H9 (cell line): ENCODE results near the gene NRXN3. TPM values are rescaled to one million over a fixed set of nuclear protein-coding genes. Genes with fewer than 3 reads are reported as not detected.

Experiments used
- DNase-seq: peaks from one replicate; pipeline ENCODE4 v3.0.0-alpha.2; 2017
- H2AFZ ChIP-seq: one replicate; pipeline ENCODE4 v1.6.1; 2013; ENCODE audit warnings: mild to moderate bottlenecking, low read length, control low read depth, moderate library complexity
- H2AK5ac ChIP-seq: 2 replicates; pipeline ENCODE4 v1.6.1; 2013; ENCODE audit warnings: low read length, control low read depth, mixed read lengths; ENCODE audit not compliant: insufficient read length
- H2BK120ac ChIP-seq: one replicate; pipeline ENCODE4 v1.6.1; 2013; ENCODE audit warnings: low read depth, mild to moderate bottlenecking, low read length, control low read depth, inconsistent platforms; ENCODE audit not compliant: poor library complexity, severe bottlenecking
- H2BK12ac ChIP-seq: 2 replicates; pipeline ENCODE4 v1.6.1; 2013; ENCODE audit warnings: low read length, control low read depth, mixed read lengths, low read depth; ENCODE audit not compliant: insufficient read length
- H2BK15ac ChIP-seq: 2 replicates; pipeline ENCODE4 v1.6.1; 2013; ENCODE audit warnings: low read depth, low read length, control low read depth
- H2BK20ac ChIP-seq: one replicate; pipeline ENCODE4 v1.6.1; 2013; ENCODE audit warnings: low read depth, mild to moderate bottlenecking, low read length, control low read depth, inconsistent platforms; ENCODE audit not compliant: poor library complexity, severe bottlenecking
- H2BK5ac ChIP-seq: 2 replicates; pipeline ENCODE4 v1.6.1; 2013; ENCODE audit warnings: low read length, control low read depth, mixed read lengths; ENCODE audit not compliant: insufficient read length
- H3K14ac ChIP-seq: 2 replicates; pipeline ENCODE4 v1.6.1; 2013; ENCODE audit warnings: low read length, control low read depth; ENCODE audit not compliant: insufficient read depth
- H3K18ac ChIP-seq: 2 replicates; pipeline ENCODE4 v1.6.1; 2013; ENCODE audit warnings: low read depth, mild to moderate bottlenecking, mixed read lengths, low read length, control low read depth; ENCODE audit not compliant: insufficient read length
- H3K23ac ChIP-seq: 2 replicates; pipeline ENCODE4 v1.6.1; 2013; ENCODE audit warnings: low read length, control low read depth, mixed read lengths, low read depth; ENCODE audit not compliant: insufficient read length
- H3K23me2 ChIP-seq: 2 replicates; pipeline ENCODE4 v1.6.1; 2013; ENCODE audit warnings: low read depth, mild to moderate bottlenecking, mixed read lengths, low read length, control low read depth; ENCODE audit not compliant: insufficient read length, poor library complexity, severe bottlenecking
- H3K27ac ChIP-seq: 2 replicates; pipeline ENCODE4 v1.5.1; 2013; ENCODE audit warnings: low read length, control low read depth, mixed read lengths, low read depth; ENCODE audit not compliant: insufficient read length
- H3K27me3 ChIP-seq: 2 replicates; pipeline ENCODE4 v1.6.1; 2013; ENCODE audit warnings: low read length, control low read depth, inconsistent platforms; ENCODE audit not compliant: insufficient read depth
- H3K4ac ChIP-seq: 2 replicates; pipeline ENCODE4 v1.6.1; 2013; ENCODE audit warnings: low read depth, mild to moderate bottlenecking, control low read depth, inconsistent platforms, low read length, moderate library complexity
- H3K4me1 ChIP-seq: 2 replicates; pipeline ENCODE4 v1.6.1; 2013; ENCODE audit warnings: low read length, control low read depth, inconsistent platforms; ENCODE audit not compliant: insufficient read depth
- H3K4me2 ChIP-seq: 2 replicates; pipeline ENCODE4 v1.6.1; 2013; ENCODE audit warnings: low read length, control low read depth, mixed read lengths; ENCODE audit not compliant: insufficient read length, insufficient read depth
- H3K56ac ChIP-seq: 2 replicates; pipeline ENCODE4 v1.6.1; 2013; ENCODE audit warnings: low read depth, mild to moderate bottlenecking, mixed read lengths, low read length, control low read depth; ENCODE audit not compliant: insufficient read length
- H3K79me1 ChIP-seq: 2 replicates; pipeline ENCODE4 v1.6.1; 2013; ENCODE audit warnings: low read depth, mild to moderate bottlenecking, moderate library complexity, low read length, control low read depth, inconsistent platforms; ENCODE audit not compliant: insufficient read depth, poor library complexity, severe bottlenecking
- H3K79me2 ChIP-seq: 2 replicates; pipeline ENCODE4 v1.6.1; 2013; ENCODE audit warnings: low read length, control low read depth, inconsistent platforms; ENCODE audit not compliant: insufficient read depth
- H3K9ac ChIP-seq: 2 replicates; pipeline ENCODE4 v1.6.1; 2013; ENCODE audit warnings: low read length, control low read depth, mixed read lengths; ENCODE audit not compliant: insufficient read length; ENCODE audit errors: extremely low read depth
- H3K9me3 ChIP-seq: one replicate; pipeline ENCODE4 v1.6.1; 2013; ENCODE audit warnings: low read depth, low read length, inconsistent platforms; ENCODE audit not compliant: control insufficient read depth
- H3T11ph ChIP-seq: one replicate; pipeline ENCODE4 v1.6.1; 2013; ENCODE audit warnings: mild to moderate bottlenecking, low read length, control low read depth, inconsistent platforms
- H4K20me1 ChIP-seq: one replicate; pipeline ENCODE4 v1.6.1; 2013; ENCODE audit not compliant: control insufficient read depth, insufficient read length, insufficient read depth
- H4K5ac ChIP-seq: 2 replicates; pipeline ENCODE4 v1.6.1; 2013; ENCODE audit warnings: low read depth, mild to moderate bottlenecking, mixed read lengths, low read length, control low read depth; ENCODE audit not compliant: insufficient read length
- H4K8ac ChIP-seq: replicated peaks from 2 replicates; pipeline ENCODE4 v1.6.1; 2013; ENCODE audit warnings: low read length, control low read depth, mixed read lengths, low read depth; ENCODE audit not compliant: insufficient read length
- H4K91ac ChIP-seq: 2 replicates; pipeline ENCODE4 v1.6.1; 2013; ENCODE audit warnings: low read depth, mild to moderate bottlenecking, moderate library complexity, mixed read lengths, low read length, control low read depth; ENCODE audit not compliant: insufficient read length
- H3K27ac Mint-ChIP-seq, 3 experiments: 2 replicates in 2 of 3; 3 replicates in 1 of 3; pipeline ENCODE4 v1.8.0; 2020 to 2021; ENCODE audit warnings: mixed read lengths in 3 of 3, mild to moderate bottlenecking in 1 of 3, moderate library complexity in 1 of 3
- H3K27me3 Mint-ChIP-seq: 2 replicates; pipeline ENCODE4 v1.8.0; 2021; ENCODE audit warnings: low read depth, mild to moderate bottlenecking, moderate library complexity, mixed read lengths
- H3K36me3 Mint-ChIP-seq, 3 experiments: 2 replicates in 2 of 3; 3 replicates in 1 of 3; pipeline ENCODE4 v1.8.0; 2020 to 2021; ENCODE audit warnings: low read depth in 3 of 3, mixed read lengths in 3 of 3; ENCODE audit not compliant: insufficient read depth in 1 of 3
- H3K4me1 Mint-ChIP-seq, 2 experiments: 2 replicates each; pipeline ENCODE4 v1.8.0; 2020; ENCODE audit warnings: mixed read lengths in 2 of 2
- H3K4me3 Mint-ChIP-seq, 2 experiments: 2 replicates in 1 of 2; 3 replicates in 1 of 2; pipeline ENCODE4 v1.8.0; 2020 to 2021; ENCODE audit warnings: mild to moderate bottlenecking in 2 of 2, mixed read lengths in 2 of 2, moderate library complexity in 1 of 2
- H3K9me3 Mint-ChIP-seq, 2 experiments: 2 replicates in 1 of 2; 3 replicates in 1 of 2; pipeline ENCODE4 v1.8.0; 2020; ENCODE audit warnings: mild to moderate bottlenecking in 2 of 2, mixed read lengths in 2 of 2, moderate library complexity in 1 of 2
- WGBS: extraction: QIAGEN DNeasy Blood & Tissue Kit; methylation state at CpG from one replicate; pipeline ENCODE4 v1.1.7; 2013; ENCODE audit warnings: missing lambda C conversion rate, low lambda C conversion rate, mixed read lengths; ENCODE audit not compliant: insufficient read length; ENCODE audit errors: extremely low coverage; 5-methylcytosine and 5-hydroxymethylcytosine counted together
- total RNA-seq: library from RNA; stranded (reverse); gene quantifications from 2 replicates; pipeline ENCODE4 v1.2.1, GENCODE V29; 2021
- TF ChIP-seq, protein P1 (sequence below): fragments of 200-600 bp; sonication (generic); conservative IDR thresholded peaks from 3 replicates; pipeline ENCODE4 v1.8.0; 2021; ENCODE audit warnings: antibody characterized with exemption, mild to moderate bottlenecking

Gene NRXN3
- total RNA-seq, 1 experiment from 2014 or later = 1.8 TPM

DNA sequence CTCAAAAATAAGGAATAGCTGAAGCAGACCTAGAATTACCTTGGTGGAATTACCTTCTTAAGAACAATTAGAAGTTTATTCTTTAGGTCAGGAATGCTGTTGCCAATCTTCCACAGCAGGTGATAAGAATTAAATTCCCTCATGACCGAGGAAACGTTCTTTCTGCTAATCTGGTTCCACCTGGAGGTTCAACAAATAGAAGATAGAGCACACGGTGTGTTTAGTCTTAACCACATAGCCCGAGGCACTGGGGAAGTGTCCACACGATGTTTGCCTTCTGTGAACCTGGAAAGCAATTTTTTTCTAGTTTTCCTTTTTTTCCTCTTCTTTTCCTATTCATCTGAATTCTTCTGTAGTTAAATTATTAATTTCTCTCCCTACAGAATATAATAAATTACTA is 906.9 kb downstream of the NRXN3 start:
- Histone ChIP-seq H3K79me2 (no peaks in the 10 kb centered on the region), H2BK20ac (no peak overlapping the region), H3K4me1 (no peaks in the 10 kb centered on the region), H3K56ac (no peak overlapping the region), H4K20me1 (no peaks in the 10 kb centered on the region), H3K9ac (no peak overlapping the region), H4K5ac (no peak overlapping the region), H2BK12ac (no peak overlapping the region), H2AK5ac (no peak overlapping the region), H3T11ph (no peak overlapping the region), H3K27ac (no peak overlapping the region), H3K4me2 (no peak overlapping the region), H2BK15ac (no peak overlapping the region), H3K23ac (no peak overlapping the region), H3K79me1 (no peaks in the 10 kb centered on the region), H2BK5ac (no peak overlapping the region), H2AFZ (no peak overlapping the region), H4K8ac (no peak overlapping the region), H3K4ac (no peak overlapping the region), H3K27me3 (no peaks in the 10 kb centered on the region), H3K9me3 (no peaks in the 10 kb centered on the region), H2BK120ac (no peak overlapping the region), H3K18ac (no peak overlapping the region), H3K14ac (no peak overlapping the region), H3K23me2 (no peaks in the 10 kb centered on the region), H4K91ac (no peak overlapping the region)
- WGBS = no CpG with 5 or more reads among the region's 5 CpGs
- DNase-seq = no peak
- H3K36me3 Mint-ChIP-seq = no peaks in the 10 kb centered on the region
- TF ChIP-seq, protein P1, sequence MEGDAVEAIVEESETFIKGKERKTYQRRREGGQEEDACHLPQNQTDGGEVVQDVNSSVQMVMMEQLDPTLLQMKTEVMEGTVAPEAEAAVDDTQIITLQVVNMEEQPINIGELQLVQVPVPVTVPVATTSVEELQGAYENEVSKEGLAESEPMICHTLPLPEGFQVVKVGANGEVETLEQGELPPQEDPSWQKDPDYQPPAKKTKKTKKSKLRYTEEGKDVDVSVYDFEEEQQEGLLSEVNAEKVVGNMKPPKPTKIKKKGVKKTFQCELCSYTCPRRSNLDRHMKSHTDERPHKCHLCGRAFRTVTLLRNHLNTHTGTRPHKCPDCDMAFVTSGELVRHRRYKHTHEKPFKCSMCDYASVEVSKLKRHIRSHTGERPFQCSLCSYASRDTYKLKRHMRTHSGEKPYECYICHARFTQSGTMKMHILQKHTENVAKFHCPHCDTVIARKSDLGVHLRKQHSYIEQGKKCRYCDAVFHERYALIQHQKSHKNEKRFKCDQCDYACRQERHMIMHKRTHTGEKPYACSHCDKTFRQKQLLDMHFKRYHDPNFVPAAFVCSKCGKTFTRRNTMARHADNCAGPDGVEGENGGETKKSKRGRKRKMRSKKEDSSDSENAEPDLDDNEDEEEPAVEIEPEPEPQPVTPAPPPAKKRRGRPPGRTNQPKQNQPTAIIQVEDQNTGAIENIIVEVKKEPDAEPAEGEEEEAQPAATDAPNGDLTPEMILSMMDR = no peak
- H3K27me3 Mint-ChIP-seq = peaks cover 6% of the 10 kb centered on the region
- no peak overlapping the region for H3K27ac Mint-ChIP-seq
- H3K4me3 Mint-ChIP-seq = no peak overlapping the region
- no peaks in the 10 kb centered on the region for H3K4me1 Mint-ChIP-seq
- H3K9me3 Mint-ChIP-seq = no peaks in the 10 kb centered on the region
